Activated T-helper 1 cell treated with anti-CD3 and anti-CD28 coated beads, Interleukin-12 subunit alpha, Interleukin-12 subunit beta, Interleukin-2, Interleukin-4 antibody, amounts not matched to agents 30 ng/mL and 10 ng/mL and 1 ng/mL, durations not matched to agents 14 hours and 24 hours and 36 hours (primary cell): Measurements from ENCODE around the gene CEP41. TPM values are rescaled to one million over a fixed set of nuclear protein-coding genes. Genes with fewer than 3 reads are reported as not detected.

Source experiments
- DNase-seq: peaks from one replicate; pipeline ENCODE4 v3.0.0; 2021; ENCODE audit warnings: low spot score
- H3K27ac Mint-ChIP-seq: one replicate; pipeline ENCODE4 v1.8.0; 2021; ENCODE audit warnings: mild to moderate bottlenecking, mixed read lengths
- H3K27me3 Mint-ChIP-seq: one replicate; pipeline ENCODE4 v1.8.0; 2022; ENCODE audit warnings: mild to moderate bottlenecking, moderate library complexity, mixed read lengths; ENCODE audit not compliant: insufficient read depth
- H3K36me3 Mint-ChIP-seq: one replicate; pipeline ENCODE4 v1.8.0; 2021; ENCODE audit warnings: low read depth, mixed read lengths
- H3K4me1 Mint-ChIP-seq: one replicate; pipeline ENCODE4 v1.8.0; 2021; ENCODE audit warnings: low read depth, mixed read lengths
- H3K4me3 Mint-ChIP-seq: one replicate; pipeline ENCODE4 v1.8.0; 2021; ENCODE audit warnings: mild to moderate bottlenecking, moderate library complexity, mixed read lengths
- H3K9me3 Mint-ChIP-seq: one replicate; pipeline ENCODE4 v1.8.0; 2021; ENCODE audit warnings: mixed read lengths
- intact Hi-C: fragments of 100-400 bp; cut with micrococcal nuclease; formaldehyde crosslinking; loops from one replicate; pipeline ENCODE4 v1.15.1; 2024
- total RNA-seq: library from RNA; stranded (reverse); gene quantifications from 2 replicates; pipeline ENCODE4 v1.2.3, GENCODE V29; 2022

Gene CEP41
- total RNA-seq, 1 donor from 2014 or later: 17.1 TPM

DNA sequence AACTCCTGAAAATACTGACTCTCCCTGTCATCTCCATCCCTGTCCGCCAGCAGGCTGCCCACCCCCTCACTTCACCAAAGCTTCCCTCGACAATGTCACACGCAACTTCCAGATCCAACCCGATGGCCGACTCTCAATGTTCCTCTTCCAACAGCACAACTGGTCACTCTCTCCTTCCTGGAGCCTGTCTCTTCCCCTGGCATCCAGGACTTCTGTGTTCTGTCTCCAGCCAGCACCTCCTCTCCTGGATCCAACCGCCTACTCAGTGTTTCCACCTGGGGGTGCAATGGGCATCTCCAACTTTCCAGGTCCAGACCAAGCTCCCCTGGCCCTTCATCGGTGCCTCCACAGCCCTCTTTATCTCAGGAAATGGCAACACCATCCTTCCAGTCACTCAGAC is 87.6 kb downstream of the CEP41 start:
- Mint-ChIP-seq H3K9me3 (no peaks in the 10 kb centered on the region), H3K36me3 (no peaks in the 10 kb centered on the region), H3K27ac (no peak overlapping the region), H3K27me3 (peaks cover 1% of the 10 kb centered on the region), H3K4me3 (no peak overlapping the region), H3K4me1 (peaks cover 10% of the 10 kb centered on the region)
- intact Hi-C loops: no loop called here
- DNase-seq: no peak

DNA sequence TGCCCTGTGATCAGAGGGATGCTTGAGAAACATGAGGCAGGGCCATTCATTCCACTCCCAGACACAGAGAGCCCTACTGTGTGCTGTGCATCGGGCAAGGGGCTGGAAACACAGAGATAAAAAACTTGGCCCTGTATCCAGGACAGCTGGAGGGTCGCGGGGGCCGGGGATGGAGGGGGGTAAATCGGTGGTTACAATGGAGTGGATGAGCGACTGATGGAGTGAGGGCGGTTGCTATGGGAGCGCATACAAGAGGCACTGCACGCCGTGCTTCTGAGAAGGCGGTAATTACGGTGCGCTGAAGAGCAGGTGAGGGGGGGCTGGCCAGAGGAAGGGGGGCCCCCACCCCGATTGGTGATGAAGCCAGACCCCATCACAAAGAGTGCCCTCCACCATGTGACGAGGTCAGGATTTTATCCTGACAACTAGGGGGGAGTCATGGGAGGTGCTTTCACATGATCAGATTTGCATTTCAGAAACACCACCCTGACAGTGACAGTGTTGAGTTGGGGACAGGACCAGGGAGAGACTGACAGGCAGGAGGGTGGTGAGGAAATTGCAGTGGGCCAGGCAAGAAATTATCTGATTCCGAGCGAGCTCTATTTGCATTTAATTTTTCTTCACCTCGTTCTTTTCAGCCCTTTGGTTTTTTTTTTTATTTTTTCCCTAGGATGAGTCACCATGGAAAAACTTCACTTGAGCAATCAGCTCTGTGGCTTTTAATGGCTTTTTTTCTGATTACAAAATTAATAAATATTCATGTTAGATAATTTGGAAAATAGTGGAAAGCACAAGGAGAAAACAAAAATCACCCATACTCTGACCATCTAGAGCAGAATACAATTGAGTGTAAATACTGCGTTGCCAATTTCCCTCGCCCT is 88.4 kb downstream of the CEP41 start:
- Mint-ChIP-seq H3K27me3 (peaks cover 1% of the 10 kb centered on the region), H3K36me3 (no peaks in the 10 kb centered on the region), H3K4me3 (no peak overlapping the region), H3K4me1 (peaks cover 10% of the 10 kb centered on the region), H3K27ac (no peak overlapping the region), H3K9me3 (no peaks in the 10 kb centered on the region)
- no peak for DNase-seq
- intact Hi-C loops: no loop called here

DNA sequence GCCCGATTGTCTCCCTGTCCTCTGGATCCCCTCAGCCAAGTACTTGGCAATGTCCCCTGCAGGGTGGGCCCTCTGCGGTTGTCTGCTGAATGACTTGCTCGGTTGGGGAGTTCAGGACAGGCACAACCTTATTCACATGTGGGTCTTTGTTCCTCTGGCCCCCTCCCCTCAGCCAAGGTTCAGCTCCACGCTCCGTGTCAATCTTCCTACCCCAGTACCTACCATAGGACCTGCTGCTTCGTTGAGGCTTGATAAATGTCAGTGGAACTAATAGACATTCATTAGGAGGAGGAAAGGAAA is 89.1 kb downstream of the CEP41 start:
- Mint-ChIP-seq H3K4me1 (peaks cover 10% of the 10 kb centered on the region), H3K9me3 (no peaks in the 10 kb centered on the region), H3K4me3 (no peak overlapping the region), H3K27me3 (peaks cover 1% of the 10 kb centered on the region), H3K27ac (no peak overlapping the region), H3K36me3 (no peaks in the 10 kb centered on the region)
- intact Hi-C loops: no loop called here
- no peak for DNase-seq

DNA sequence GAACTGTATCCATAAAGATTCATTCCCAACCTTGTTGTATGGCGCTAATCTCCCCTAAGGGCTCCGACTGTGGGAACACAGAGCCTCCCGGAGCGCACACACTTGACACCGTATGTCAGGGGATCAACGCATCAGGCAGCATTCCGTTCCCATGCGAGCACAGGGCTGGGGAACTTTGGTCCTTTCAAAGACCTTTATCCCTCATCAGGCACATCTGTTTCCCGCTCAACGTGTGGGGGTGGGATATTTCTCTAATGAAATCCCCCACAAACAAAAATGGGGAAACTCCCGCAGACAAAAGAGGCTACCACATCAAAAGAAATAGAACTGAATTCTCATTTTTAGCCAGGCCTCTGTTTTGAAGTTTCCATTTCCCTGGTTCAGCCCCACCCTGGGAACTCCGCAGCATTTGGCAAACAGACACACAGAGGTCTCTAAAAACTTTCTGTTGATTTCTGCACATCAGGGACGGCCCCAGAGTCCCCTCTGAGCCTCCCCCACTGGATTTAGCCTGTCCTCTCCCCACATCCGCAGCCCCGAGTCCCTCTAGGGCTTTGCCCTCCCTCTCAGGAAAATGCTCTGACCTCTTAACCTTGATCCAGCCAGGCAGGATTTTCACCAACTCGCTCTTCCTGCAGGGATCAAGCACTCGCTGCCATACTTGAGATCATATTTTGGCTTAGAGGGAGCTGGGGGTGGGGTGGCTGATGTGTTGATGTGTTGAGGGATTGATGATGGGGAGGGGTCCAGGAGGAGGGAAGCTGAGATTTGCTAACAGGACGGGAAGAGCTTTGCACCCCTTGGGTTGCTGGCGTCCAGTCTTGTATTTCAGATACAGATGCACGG is 89.6 kb downstream of the CEP41 start:
- H3K4me3 Mint-ChIP-seq: no peak overlapping the region
- no peak for DNase-seq

DNA sequence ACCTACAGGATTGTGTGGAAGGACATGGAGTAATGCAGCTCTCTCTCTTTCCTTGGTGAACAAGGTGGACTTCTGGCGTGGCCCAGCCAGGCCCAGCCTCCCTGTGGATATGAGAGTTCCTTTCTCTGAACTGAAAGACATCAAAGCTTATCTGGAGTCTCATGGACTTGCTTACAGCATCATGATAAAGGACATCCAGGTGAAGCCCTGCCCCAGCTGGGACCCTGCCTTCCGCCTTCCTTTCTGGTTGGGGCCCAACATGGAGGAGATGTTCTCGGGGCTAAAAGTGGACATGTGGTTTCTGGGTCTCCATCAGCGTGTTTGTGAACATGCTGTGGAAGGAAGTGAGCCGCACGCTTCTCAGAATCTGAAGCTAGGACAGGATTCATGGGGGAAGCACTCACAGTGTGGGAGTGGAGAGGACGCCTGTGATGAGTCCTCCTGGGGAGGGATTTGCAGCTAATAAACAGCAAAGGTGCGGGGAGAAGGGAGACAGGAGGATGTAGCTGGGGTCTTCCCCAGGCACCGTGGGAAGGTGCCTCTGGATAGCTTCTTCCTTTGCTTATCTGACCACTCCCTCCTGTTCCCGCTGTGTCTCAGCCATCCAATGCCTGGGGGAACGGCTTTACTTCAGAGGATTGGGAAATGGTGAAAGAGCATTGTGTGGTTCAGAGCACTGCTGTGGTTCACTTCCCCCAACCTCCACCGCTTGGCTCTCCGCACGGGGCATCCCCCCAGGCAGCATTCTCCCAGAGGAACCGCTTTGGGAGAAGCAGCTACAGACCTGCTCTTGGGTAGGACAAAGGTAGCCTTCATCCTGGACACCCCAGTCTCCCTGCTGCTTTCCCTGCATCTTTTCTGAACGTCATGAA is 90.7 kb downstream of the CEP41 start:
- Mint-ChIP-seq H3K4me1 (peaks cover 10% of the 10 kb centered on the region), H3K27ac (no peak overlapping the region), H3K36me3 (no peaks in the 10 kb centered on the region), H3K27me3 (peaks cover 1% of the 10 kb centered on the region), H3K4me3 (no peak overlapping the region), H3K9me3 (no peaks in the 10 kb centered on the region)
- intact Hi-C loops: no loop called here
- no peak for DNase-seq

More for the DNA sequence above, 89.6 kb downstream of the CEP41 start:
- Mint-ChIP-seq H3K4me1 (peaks cover 10% of the 10 kb centered on the region), H3K27me3 (peaks cover 1% of the 10 kb centered on the region), H3K9me3 (no peaks in the 10 kb centered on the region), H3K27ac (peak overlapping the region; percentile 21), H3K36me3 (no peaks in the 10 kb centered on the region)
- intact Hi-C loops: no loop called here

DNA sequence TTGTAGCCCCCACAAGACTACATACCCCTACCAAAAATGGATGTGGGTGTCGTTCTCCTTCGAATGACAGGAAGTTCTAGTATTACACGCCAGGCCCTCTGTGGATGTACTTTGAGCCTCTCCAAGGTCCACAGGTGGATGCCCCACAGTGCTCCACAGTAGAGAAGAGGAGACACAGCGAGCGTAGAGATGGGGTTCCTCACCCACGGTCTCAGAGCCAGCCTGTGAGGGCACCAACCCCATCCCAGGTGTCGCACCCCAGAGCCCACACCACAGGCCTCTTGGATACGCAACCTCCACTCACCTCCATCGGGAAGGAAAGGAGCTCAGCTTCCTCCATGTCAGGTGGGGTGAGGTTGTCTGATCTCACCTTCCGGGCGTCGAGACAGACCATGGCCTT is 93.9 kb downstream of the CEP41 start:
- intact Hi-C loops: no loop called here
- no peaks in the 10 kb centered on the region for H3K36me3 Mint-ChIP-seq

DNA sequence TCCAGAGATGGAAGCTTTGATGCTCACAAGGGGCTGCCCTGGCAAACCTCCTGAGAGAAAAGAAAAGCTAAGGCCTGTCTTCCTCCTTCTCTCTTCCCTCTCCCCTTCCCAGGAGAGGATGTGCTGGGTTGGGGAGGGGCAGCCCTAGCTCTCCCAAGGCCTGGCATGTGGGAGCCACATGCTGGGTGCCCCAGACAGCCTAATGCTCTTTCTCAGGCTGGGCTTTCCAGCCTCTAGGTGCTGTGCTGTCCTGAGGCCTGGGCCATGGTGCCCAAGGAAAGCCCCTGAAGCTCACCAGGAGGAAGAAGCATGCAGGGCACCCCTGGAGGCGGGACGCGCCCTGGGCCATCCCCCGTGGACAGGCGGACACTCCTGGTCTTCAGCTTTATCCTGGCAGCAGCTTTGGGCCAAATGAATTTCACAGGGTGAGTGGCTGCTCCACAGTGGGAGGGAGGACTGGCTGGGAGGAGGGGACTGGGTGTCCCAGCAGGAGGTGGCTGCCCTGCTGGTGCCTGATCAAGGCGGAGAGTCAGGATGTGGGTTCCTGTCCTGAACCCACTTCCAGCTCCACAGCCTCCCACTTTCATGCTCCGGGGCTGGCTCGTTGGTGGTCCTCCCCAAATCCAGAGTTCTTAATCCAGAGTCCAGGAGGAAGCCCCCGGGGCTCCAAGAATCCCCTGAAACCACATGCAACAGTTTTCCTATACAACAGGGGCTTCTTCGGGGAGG is 94.5 kb downstream of the CEP41 start:
- Mint-ChIP-seq H3K4me1 (peaks cover 6% of the 10 kb centered on the region), H3K36me3 (no peaks in the 10 kb centered on the region), H3K9me3 (no peaks in the 10 kb centered on the region), H3K4me3 (no peak overlapping the region), H3K27ac (no peak overlapping the region), H3K27me3 (peaks cover 3% of the 10 kb centered on the region)
- no peak for DNase-seq
- intact Hi-C loops: no loop called here

More for the DNA sequence above, 93.9 kb downstream of the CEP41 start:
- Mint-ChIP-seq H3K4me1 (peaks cover 10% of the 10 kb centered on the region), H3K4me3 (no peak overlapping the region), H3K9me3 (no peaks in the 10 kb centered on the region), H3K27ac (no peak overlapping the region), H3K27me3 (peaks cover 3% of the 10 kb centered on the region)
- no peak for DNase-seq

DNA sequence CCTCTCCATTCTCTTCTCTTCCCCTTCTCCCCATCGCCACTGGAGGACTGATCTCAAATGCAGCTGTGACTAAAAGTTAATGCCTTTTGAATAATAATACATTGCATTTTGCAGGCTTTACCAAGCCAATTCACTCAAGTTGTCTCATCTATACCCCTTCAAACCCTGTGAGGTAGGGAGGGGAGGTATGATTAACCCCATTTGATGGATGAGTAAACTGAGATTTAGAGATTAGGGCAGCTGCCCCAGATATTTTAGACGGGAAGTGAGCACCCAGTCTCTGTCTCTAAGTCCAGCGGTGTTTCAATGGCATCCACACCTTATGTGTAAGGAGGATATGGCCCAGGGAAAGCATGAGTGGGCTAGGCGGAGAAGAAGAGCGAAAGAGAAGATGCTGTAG is 95.1 kb downstream of the CEP41 start:
- no peak overlapping the region for H3K4me3 Mint-ChIP-seq
- DNase-seq: no peak
- peaks cover 3% of the 10 kb centered on the region for H3K27me3 Mint-ChIP-seq
- no peaks in the 10 kb centered on the region for H3K36me3 Mint-ChIP-seq
- no peak overlapping the region for H3K27ac Mint-ChIP-seq
- H3K4me1 Mint-ChIP-seq: peaks cover under 1% of the 10 kb centered on the region
- intact Hi-C loops: no loop called here
- H3K9me3 Mint-ChIP-seq: no peaks in the 10 kb centered on the region

DNA sequence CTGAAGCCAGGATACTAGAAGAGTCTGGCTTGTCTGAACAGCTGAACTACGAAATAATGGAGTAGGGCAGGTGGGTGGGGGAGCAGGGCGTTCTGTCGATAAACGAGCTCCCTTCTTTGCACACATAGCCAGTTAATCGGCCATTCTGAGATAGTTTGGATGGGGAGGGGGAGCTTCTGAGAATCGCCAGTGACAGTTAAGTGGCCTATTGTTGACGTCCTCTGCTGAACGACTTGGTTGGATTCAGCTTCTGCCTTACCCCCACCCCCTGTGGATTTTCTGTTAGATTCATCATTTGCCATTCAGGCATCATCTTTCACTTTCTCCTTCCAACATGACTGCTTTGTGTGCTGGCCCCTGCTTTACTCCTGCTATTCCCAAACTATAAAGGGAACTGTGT is 95.7 kb downstream of the CEP41 start:
- Mint-ChIP-seq H3K36me3 (no peaks in the 10 kb centered on the region), H3K4me1 (no peaks in the 10 kb centered on the region), H3K27ac (no peak overlapping the region), H3K9me3 (no peaks in the 10 kb centered on the region), H3K27me3 (peaks cover 3% of the 10 kb centered on the region), H3K4me3 (no peak overlapping the region)
- intact Hi-C loops: no loop called here
- no peak for DNase-seq

DNA sequence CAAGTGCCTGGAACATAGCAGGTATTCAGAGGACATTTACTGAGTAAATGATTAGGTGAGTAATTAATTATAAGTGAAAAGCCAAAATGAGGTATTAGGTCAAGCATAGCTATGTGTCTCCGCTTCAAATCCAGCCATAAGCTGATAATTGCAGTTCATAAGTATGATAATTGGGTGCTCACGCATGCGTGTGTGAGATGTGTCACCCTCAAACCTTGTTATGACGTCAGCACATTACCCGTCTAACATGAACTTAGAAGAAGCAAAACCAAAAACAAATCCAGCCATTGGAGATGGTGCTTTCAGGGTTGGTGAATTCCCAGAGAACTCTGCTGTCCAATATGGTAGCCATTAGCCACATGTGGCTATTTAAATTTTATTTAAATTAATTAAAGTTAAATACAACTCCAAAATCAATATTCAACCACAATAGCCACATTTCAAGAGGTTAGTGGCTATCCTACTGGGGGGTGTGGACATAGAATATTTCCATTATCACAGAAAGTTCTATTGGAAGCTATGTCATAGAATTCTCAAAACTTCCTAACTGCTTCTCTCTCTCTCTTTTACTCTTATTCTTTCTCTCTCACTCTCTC is 96.4 kb downstream of the CEP41 start, which contains the start of gene CPA5:
Gene CPA5 (plus strand): TSS at position 546 of the 596 bp plus-strand sequence. CDS start 1,670 bp downstream, outside the sequence.
- H3K27me3 Mint-ChIP-seq: peaks cover 3% of the 10 kb centered on the region
- no peaks in the 10 kb centered on the region for H3K4me1 Mint-ChIP-seq
- intact Hi-C loops: no loop called here
- no peaks in the 10 kb centered on the region for H3K36me3 Mint-ChIP-seq
- no peak within 1 kb of the TSS for H3K4me3 Mint-ChIP-seq
- H3K9me3 Mint-ChIP-seq: no peaks in the 10 kb centered on the region
- no peak within 1 kb of the TSS for H3K27ac Mint-ChIP-seq
- DNase-seq: no peak
